Ovary (tissue), 3 donors: ENCODE results near the gene SEMA5A.

ENCODE experiments used
- CTCF ChIP-seq, 3 donors: fragments of 450-650 bp in 2 of 3; fragments of 200-600 bp in 1 of 3; IDR thresholded peaks; one replicate each; pipeline versions ENCODE4 v1.5.1 to v1.8.0; 2016 to 2022; ENCODE audit warnings: antibody characterized with exemption in 3 of 3, mild to moderate bottlenecking in 1 of 3
- EP300 ChIP-seq: sonication (generic); formaldehyde crosslinking; IDR thresholded peaks from one replicate; pipeline ENCODE4 v1.6.1; 2017; ENCODE audit warnings: antibody characterized with exemption
- POLR2A ChIP-seq: fragments of 450-650 bp; IDR thresholded peaks from one replicate; pipeline ENCODE4 v1.6.1; 2017; ENCODE audit warnings: antibody characterized with exemption, mild to moderate bottlenecking, moderate library complexity
- donor health status: DM: no; HTN: no; CAD: no.

GRCh38 chr5:9482381-9482780 lies 63.5 kb downstream of the SEMA5A start:
- no peak for TF ChIP-seq CTCF (IDR thresholded peaks at IDR 0.05)
- TF ChIP-seq POLR2A, result no peak
- no peak for TF ChIP-seq EP300
